Naive thymus-derived CD4-positive, alpha-beta T cell (primary cell): ENCODE data around the gene FCHO2. TPM values are rescaled to one million over a fixed set of nuclear protein-coding genes. Genes with fewer than 3 reads are reported as not detected.

Experiments used
- ATAC-seq: fragments of 150-1000 bp; cut with Tn5 transposase; 2 replicates; pipeline ENCODE4 v1.10.0; 2021; ENCODE audit warnings: mild to moderate bottlenecking, moderate library complexity
- CTCF ChIA-PET: fragments of 350-600 bp; sonication (Branson Sonifier 250); formaldehyde crosslinking; loops from one replicate; lab custom pipeline; 2021; ENCODE audit warnings: antibody characterized with exemption; lab: Charles Lee
- POLR2A ChIA-PET: fragments of 350-600 bp; sonication (Branson Sonifier 250); formaldehyde crosslinking; loops from one replicate; lab custom pipeline; 2021; ENCODE audit warnings: antibody characterized with exemption, inconsistent platforms; lab: Charles Lee
- DNase-seq, 9 donors: peaks; one replicate each; pipeline versions ENCODE4 v3.0.0 to v3.0.0-alpha.2; 2020 to 2022; ENCODE audit warnings: mixed read lengths in 1 of 9
- H3K27ac ChIP-seq: one replicate; pipeline ENCODE4 v1.7.0; 2013; ENCODE audit warnings: mild to moderate bottlenecking, low read depth, low read length, moderate library complexity
- H3K27me3 ChIP-seq, 2 donors: one replicate each; pipeline ENCODE4 v1.7.0; 2013; ENCODE audit warnings: low read length in 2 of 2, mild to moderate bottlenecking in 2 of 2, moderate library complexity in 2 of 2; ENCODE audit not compliant: control insufficient read depth in 2 of 2, insufficient read depth in 2 of 2
- H3K36me3 ChIP-seq, 3 experiments: 1 replicate in 2 of 3; 2 replicates in 1 of 3; pipeline ENCODE4 v1.7.0; 2013; ENCODE audit warnings: low read length in 3 of 3, mild to moderate bottlenecking in 3 of 3, moderate library complexity in 1 of 3; ENCODE audit not compliant: insufficient read depth in 3 of 3, control insufficient read depth in 2 of 3
- H3K4me1 ChIP-seq, 2 donors: one replicate each; pipeline ENCODE4 v1.7.0; 2013; ENCODE audit warnings: low read length in 2 of 2, mild to moderate bottlenecking in 2 of 2, moderate library complexity in 1 of 2; ENCODE audit not compliant: control insufficient read depth in 2 of 2, insufficient read depth in 2 of 2
- H3K4me3 ChIP-seq: 2 replicates; pipeline ENCODE4 v1.7.0; 2013; ENCODE audit warnings: mild to moderate bottlenecking, low read length
- H3K9me3 ChIP-seq, 3 experiments: 1 replicate in 2 of 3; 2 replicates in 1 of 3; pipeline ENCODE4 v1.7.0; 2013; ENCODE audit warnings: low read length in 3 of 3; ENCODE audit not compliant: control insufficient read depth in 2 of 3
- H3K27ac Mint-ChIP-seq, 9 donors: one replicate each; pipeline ENCODE4 v1.8.0; 2020 to 2022; ENCODE audit warnings: mixed read lengths in 9 of 9, mild to moderate bottlenecking in 8 of 9, moderate library complexity in 5 of 9, inconsistent platforms in 2 of 9
- H3K27me3 Mint-ChIP-seq, 5 donors: one replicate each; pipeline ENCODE4 v1.8.0; 2021 to 2022; ENCODE audit warnings: mixed read lengths in 5 of 5, mild to moderate bottlenecking in 1 of 5
- H3K36me3 Mint-ChIP-seq, 5 donors: one replicate each; pipeline ENCODE4 v1.8.0; 2020 to 2022; ENCODE audit warnings: mixed read lengths in 5 of 5, mild to moderate bottlenecking in 3 of 5, inconsistent platforms in 1 of 5
- H3K4me1 Mint-ChIP-seq, 7 donors: one replicate each; pipeline ENCODE4 v1.8.0; 2020 to 2022; ENCODE audit warnings: mixed read lengths in 7 of 7, mild to moderate bottlenecking in 3 of 7, inconsistent platforms in 1 of 7
- H3K4me3 Mint-ChIP-seq, 10 donors: one replicate each; pipeline ENCODE4 v1.8.0; 2020 to 2022; ENCODE audit warnings: mild to moderate bottlenecking in 10 of 10, mixed read lengths in 10 of 10, moderate library complexity in 6 of 10, inconsistent platforms in 2 of 10
- H3K9me3 Mint-ChIP-seq, 11 donors: one replicate each; pipeline ENCODE4 v1.8.0; 2020 to 2022; ENCODE audit warnings: mixed read lengths in 11 of 11, mild to moderate bottlenecking in 4 of 11, inconsistent platforms in 1 of 11, moderate library complexity in 1 of 11
- intact Hi-C, 2 donors: fragments of 100-400 bp; cut with micrococcal nuclease; formaldehyde crosslinking; loops; one replicate each; pipeline ENCODE4 v1.15.1; 2023
- polyA plus RNA-seq, 2 donors: library from polyadenylated mRNA; unstranded; fragments of 300-500 nt; fragmentation: Illumina TruSeq; gene quantifications; one replicate each; pipeline ENCODE4 v1.2.3, GENCODE V29; 2021
- total RNA-seq, 6 experiments: library from RNA in 5 of 6; stranded (reverse) in 5 of 6; gene quantifications; 1 replicate in 5 of 6; 2 replicates in 1 of 6; pipeline ENCODE4 v1.2.3 and lab custom pipeline; 2021 to 2026

Gene FCHO2
- total and polyA plus RNA-seq, 7 experiments from 2014 or later = 0.30 to 7.1 (median 1.8) TPM

GRCh38 chr5:73122875-73123810, 167.3 kb downstream of the FCHO2 start:
- intact Hi-C loops = no loop called here

GRCh38 chr5:73125289-73125688, 169.4 kb downstream of the FCHO2 start:
- POLR2A ChIA-PET = no interaction called here

More at GRCh38 chr5:73122875-73123810, 167.3 kb downstream of the FCHO2 start:
- H3K9me3 Mint-ChIP-seq = no peaks in the 10 kb centered on the region
- DNase-seq = no peak
- H3K27me3 Mint-ChIP-seq = peaks cover 57 to 79% (median 66%) of the 10 kb centered on the region in 5 donors
- no peak overlapping the region for H3K4me3 ChIP-seq
- H3K36me3 Mint-ChIP-seq = no peaks in the 10 kb centered on the region
- H3K27ac Mint-ChIP-seq = no peak overlapping the region
- H3K36me3 ChIP-seq = no peaks in the 10 kb centered on the region
- ChIA-PET POLR2A (no interaction called here), CTCF (no interaction called here)
- H3K4me1 ChIP-seq = peaks cover 6 to 7% of the 10 kb centered on the region in 2 donors
- no peak overlapping the region for H3K27ac ChIP-seq
- H3K4me3 Mint-ChIP-seq = peak overlapping the region in 1 of 10 donors; percentile 36
- peaks cover 1 to 37% (median 28%) of the 10 kb centered on the region in 7 donors for H3K4me1 Mint-ChIP-seq
- no peak for ATAC-seq
- no peaks in the 10 kb centered on the region for H3K9me3 ChIP-seq
- peaks cover 0 to 7% of the 10 kb centered on the region in 2 donors for H3K27me3 ChIP-seq

GRCh38 chr5:73126381-73126780, 170.5 kb downstream of the FCHO2 start:
- H3K27me3 Mint-ChIP-seq = peaks cover 45 to 83% (median 68%) of the 10 kb centered on the region in 5 donors
- H3K9me3 Mint-ChIP-seq = peaks cover 0 to 1% (median 0%) of the 10 kb centered on the region in 11 donors
- ATAC-seq = no peak
- no peak overlapping the region for H3K27ac Mint-ChIP-seq
- intact Hi-C loops = no loop called here
- CTCF ChIA-PET = no interaction called here
- H3K4me1 Mint-ChIP-seq = peaks cover 0 to 25% (median 17%) of the 10 kb centered on the region in 7 donors
- no peaks in the 10 kb centered on the region for H3K36me3 ChIP-seq
- peaks cover 0 to 4% (median 0%) of the 10 kb centered on the region in 5 donors for H3K36me3 Mint-ChIP-seq
- no peaks in the 10 kb centered on the region for H3K9me3 ChIP-seq
- H3K4me1 ChIP-seq = peaks cover 6 to 7% of the 10 kb centered on the region in 2 donors
- H3K4me3 Mint-ChIP-seq = no peak overlapping the region
- H3K4me3 ChIP-seq = no peak overlapping the region
- no peak for DNase-seq
- no peak overlapping the region for H3K27ac ChIP-seq
- POLR2A ChIA-PET = no interaction called here
- peaks cover 0 to 7% of the 10 kb centered on the region in 2 donors for H3K27me3 ChIP-seq

More at GRCh38 chr5:73125289-73125688, 169.4 kb downstream of the FCHO2 start:
- intact Hi-C loops = no loop called here
- H3K36me3 ChIP-seq = no peaks in the 10 kb centered on the region
- no peak for ATAC-seq
- H3K27ac ChIP-seq = no peak overlapping the region
- no peak overlapping the region for H3K4me3 ChIP-seq
- Mint-ChIP-seq H3K27ac (no peak overlapping the region), H3K36me3 (peaks cover 0 to 4% (median 0%) of the 10 kb centered on the region in 5 donors), H3K27me3 (peaks cover 52 to 85% (median 67%) of the 10 kb centered on the region in 5 donors), H3K4me3 (no peak overlapping the region), H3K4me1 (peaks cover 1 to 31% (median 23%) of the 10 kb centered on the region in 7 donors), H3K9me3 (peaks cover 0 to 1% (median 0%) of the 10 kb centered on the region in 11 donors)
- no peaks in the 10 kb centered on the region for H3K9me3 ChIP-seq
- no peak for DNase-seq
- peaks cover 0 to 7% of the 10 kb centered on the region in 2 donors for H3K27me3 ChIP-seq
- CTCF ChIA-PET = no interaction called here
- H3K4me1 ChIP-seq = peaks cover 6 to 7% of the 10 kb centered on the region in 2 donors

- H3K4me3 Mint-ChIP-seq = no peak overlapping the region
- ChIA-PET CTCF (no interaction called here), POLR2A (no interaction called here)
- H3K4me3 ChIP-seq = no peak overlapping the region
- no peak overlapping the region for H3K27ac ChIP-seq
- no peaks in the 10 kb centered on the region for H3K9me3 ChIP-seq
- peaks cover 0 to 20% (median 17%) of the 10 kb centered on the region in 7 donors for H3K4me1 Mint-ChIP-seq
- H3K27ac Mint-ChIP-seq = no peak overlapping the region
- DNase-seq = no peak
- H3K27me3 ChIP-seq = peaks cover 0 to 7% of the 10 kb centered on the region in 2 donors
- intact Hi-C loops = no loop called here
- peaks cover 0 to 4% (median 0%) of the 10 kb centered on the region in 5 donors for H3K36me3 Mint-ChIP-seq
- no peak for ATAC-seq
- peaks cover 6 to 7% of the 10 kb centered on the region in 2 donors for H3K4me1 ChIP-seq
- no peaks in the 10 kb centered on the region for H3K36me3 ChIP-seq
- peaks cover 40 to 77% (median 64%) of the 10 kb centered on the region in 5 donors for H3K27me3 Mint-ChIP-seq
- H3K9me3 Mint-ChIP-seq = peaks cover 0 to 1% (median 0%) of the 10 kb centered on the region in 11 donors
These were observed 171.1 kb downstream of the FCHO2 start for GRCh38 chr5:73126957-73127356.

GRCh38 chr5:73129143-73129542, 173.3 kb downstream of the FCHO2 start:
- H3K4me1 Mint-ChIP-seq = peaks cover 0 to 3% (median 2%) of the 10 kb centered on the region in 7 donors
- Histone ChIP-seq H3K27me3 (peaks cover 0 to 12% of the 10 kb centered on the region in 2 donors), H3K27ac (no peak overlapping the region), H3K36me3 (no peaks in the 10 kb centered on the region), H3K4me3 (no peak overlapping the region), H3K4me1 (peaks cover 0 to 3% of the 10 kb centered on the region in 2 donors), H3K9me3 (no peaks in the 10 kb centered on the region)
- intact Hi-C loops = no loop called here
- ATAC-seq (no peak), DNase-seq (no peak)
- ChIA-PET CTCF (no interaction called here), POLR2A (no interaction called here)
- H3K36me3 Mint-ChIP-seq = peaks cover 0 to 4% (median 0%) of the 10 kb centered on the region in 5 donors
- H3K4me3 Mint-ChIP-seq = no peak overlapping the region
- H3K9me3 Mint-ChIP-seq = peaks cover 0 to 1% (median 0%) of the 10 kb centered on the region in 11 donors
- H3K27me3 Mint-ChIP-seq = peaks cover 48 to 64% (median 58%) of the 10 kb centered on the region in 5 donors
- no peak overlapping the region for H3K27ac Mint-ChIP-seq

- H3K27me3 ChIP-seq = peaks cover 0 to 7% of the 10 kb centered on the region in 2 donors
- H3K36me3 ChIP-seq = no peaks in the 10 kb centered on the region
- Mint-ChIP-seq H3K4me3 (no peak overlapping the region), H3K36me3 (peaks cover 0 to 4% (median 0%) of the 10 kb centered on the region in 5 donors), H3K9me3 (peaks cover 0 to 1% (median 0%) of the 10 kb centered on the region in 11 donors), H3K4me1 (no peaks in the 10 kb centered on the region), H3K27me3 (peaks cover 46 to 68% (median 62%) of the 10 kb centered on the region in 5 donors), H3K27ac (no peak overlapping the region)
- no peaks in the 10 kb centered on the region for H3K4me1 ChIP-seq
- POLR2A ChIA-PET = no interaction called here
- no peak overlapping the region for H3K27ac ChIP-seq
- ATAC-seq (no peak), DNase-seq (no peak)
- CTCF ChIA-PET = no interaction called here
- no peak overlapping the region for H3K4me3 ChIP-seq
- H3K9me3 ChIP-seq = no peaks in the 10 kb centered on the region
- intact Hi-C loops = no loop called here
These were observed 175.0 kb downstream of the FCHO2 start for GRCh38 chr5:73130811-73131210.
